ENCODE results near the gene PGBD5.

PGBD5 gene

DNA sequence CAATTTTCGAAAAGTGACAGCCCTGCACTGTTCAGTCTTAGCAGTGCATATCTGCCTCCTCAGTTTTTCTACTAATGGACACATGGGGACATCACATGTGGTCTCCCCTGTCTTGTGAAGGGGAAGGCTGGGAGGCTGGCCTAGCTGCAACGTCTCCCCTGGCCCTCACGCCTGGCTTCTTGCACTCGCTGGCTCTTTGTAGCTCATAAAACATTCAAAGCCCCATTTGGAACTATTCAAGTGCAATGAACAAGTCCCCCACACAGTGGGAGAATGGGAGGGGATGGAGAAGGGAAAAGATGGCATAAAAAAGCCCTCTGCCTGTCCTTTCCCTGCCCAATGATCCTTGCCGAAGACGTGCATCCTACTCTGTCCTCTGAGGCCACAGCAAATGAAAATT lies 73.6 kb downstream of the PGBD5 start:
- TF ChIP-seq CTCF (IDR thresholded peaks at IDR 0.05), result no peak
- no peak for DNase-seq
- intact Hi-C loops (cut with DNase I; ENCODE audit: low total_unique reads), result no loop called here
- Histone ChIP-seq H3K9me3 (no peaks in the 10 kb centered on the region), H3K27me3 (no peaks in the 10 kb centered on the region), H3K36me3 (no peaks in the 10 kb centered on the region), H3K4me3 (no peak overlapping the region), H3K27ac (no peak overlapping the region), H3K4me1 (peaks cover 0 to 11% (median 0%) of the 10 kb centered on the region in 4 donors)

GRCh38 chr1:230351983-230352382 lies 74.1 kb downstream of the PGBD5 start:
- Histone ChIP-seq H3K27me3 (no peaks in the 10 kb centered on the region), H3K4me3 (no peak overlapping the region), H3K36me3 (no peaks in the 10 kb centered on the region), H3K4me1 (peaks cover 0 to 11% (median 0%) of the 10 kb centered on the region in 4 donors), H3K27ac (no peak overlapping the region), H3K9me3 (no peaks in the 10 kb centered on the region)
- no peak for TF ChIP-seq CTCF (IDR thresholded peaks at IDR 0.05)
- no peak for DNase-seq
- intact Hi-C loops (cut with DNase I; ENCODE audit: low total_unique reads), result no loop called here

DNA sequence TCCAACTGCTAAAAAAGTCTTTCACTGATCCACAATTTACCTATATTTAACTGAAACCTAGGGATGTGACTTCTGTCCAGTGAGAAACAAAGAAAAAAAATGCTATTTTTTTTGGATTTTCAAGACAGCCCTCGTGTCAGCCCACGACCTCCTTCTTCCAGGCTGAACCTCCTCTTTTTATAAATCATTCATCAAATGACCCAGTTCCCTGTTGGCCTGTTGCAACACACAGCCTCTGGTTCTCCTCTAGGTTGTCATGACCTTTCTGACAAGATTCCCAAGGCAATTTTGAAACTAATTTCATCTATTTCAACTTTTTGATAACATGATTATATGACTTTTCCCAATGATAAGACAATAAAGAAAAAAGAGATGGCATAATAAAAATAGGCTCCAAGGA lies 74.6 kb downstream of the PGBD5 start:
- Histone ChIP-seq H3K27me3 (no peaks in the 10 kb centered on the region), H3K27ac (no peak overlapping the region), H3K4me1 (peaks cover 0 to 11% (median 0%) of the 10 kb centered on the region in 4 donors), H3K4me3 (no peak overlapping the region), H3K36me3 (no peaks in the 10 kb centered on the region), H3K9me3 (no peaks in the 10 kb centered on the region)
- TF ChIP-seq CTCF (IDR thresholded peaks at IDR 0.05), result no peak
- intact Hi-C loops (cut with DNase I; ENCODE audit: low total_unique reads), result no loop called here
- no peak for DNase-seq

- no peak for DNase-seq
- intact Hi-C loops (cut with DNase I; ENCODE audit: low total_unique reads), result no loop called here
- no peaks in the 10 kb centered on the region for H3K27me3 ChIP-seq
- no peak for TF ChIP-seq CTCF (IDR thresholded peaks at IDR 0.05)
- no peak overlapping the region for H3K27ac ChIP-seq
- no peaks in the 10 kb centered on the region for H3K36me3 ChIP-seq
- no peak overlapping the region for H3K4me3 ChIP-seq
- H3K9me3 ChIP-seq, result no peaks in the 10 kb centered on the region
- peaks cover 0 to 11% (median 0%) of the 10 kb centered on the region in 4 donors for H3K4me1 ChIP-seq
Measured at GRCh38 chr1:230350208-230350921, 75.8 kb downstream of the PGBD5 start.

- Histone ChIP-seq H3K9me3 (no peaks in the 10 kb centered on the region), H3K27ac (no peak overlapping the region), H3K4me3 (no peak overlapping the region), H3K36me3 (no peaks in the 10 kb centered on the region), H3K4me1 (peaks cover 0 to 11% (median 0%) of the 10 kb centered on the region in 4 donors), H3K27me3 (no peaks in the 10 kb centered on the region)
- intact Hi-C loops (cut with DNase I; ENCODE audit: low total_unique reads), result no loop called here
- TF ChIP-seq CTCF (IDR thresholded peaks at IDR 0.05), result no peak
- no peak for DNase-seq
Measured at GRCh38 chr1:230349020-230349393, 77.1 kb downstream of the PGBD5 start.
